Measurements from ENCODE around the gene PCDH17.

GRCh38 chr13:57726981-57727380, 95.4 kb downstream of the PCDH17 start:
- TF ChIP-seq CTCF (IDR thresholded peaks at IDR 0.05; ENCODE audit: insufficient read depth, low read length) (no peak), GABPA (IDR thresholded peaks at IDR 0.05; ENCODE audit: low read depth) (no peak), REST (IDR thresholded peaks at IDR 0.05; ENCODE audit: insufficient replicate concordance, low read depth) (no peak), POLR2AphosphoS5 (IDR thresholded peaks at IDR 0.05; ENCODE audit: low read depth) (no peak)

Measured in HL-60 (cell line).